Measurements from ENCODE around the gene STARD10. TPM values are rescaled to one million over a fixed set of nuclear protein-coding genes. Genes with fewer than 3 reads are reported as not detected.

The STARD10 gene
- total and polyA plus RNA-seq, 2 donors (not counting 3 experiments of a cell fraction or from before 2014, with no cell fraction given) = 16.1 to 22.5 TPM

GRCh38 chr11:72805216-72805615, 11.4 kb upstream of the STARD10 start:
- intact Hi-C loops (cut with micrococcal nuclease) (no loop called here), dilution Hi-C loops (cut with MboI; ENCODE audit: extremely low pct_ligation_motif_present, low sequenced_read_pairs) (no loop called here)
- H3K27me3 ChIP-seq (ENCODE audit: control insufficient read depth in 2 of 2, insufficient read depth in 2 of 2, low read length in 2 of 2) = no peaks in the 10 kb centered on the region
- no peaks in the 10 kb centered on the region for H3K79me2 ChIP-seq (ENCODE audit: control insufficient read depth, insufficient read depth, low read length)
- ChIA-PET CTCF (no interaction called here), POLR2A (no interaction called here)
- DNase-seq (ENCODE audit: low read depth, low spot score) = no peak
- no peaks in the 10 kb centered on the region for H3K9me1 ChIP-seq (replicated peaks; ENCODE audit: control insufficient read depth, extremely low read depth, insufficient read depth, low read length)
- H2AFZ ChIP-seq (ENCODE audit: low read depth, low read length) = no peak overlapping the region
- H3K4me2 ChIP-seq (ENCODE audit: insufficient read depth, low read length) = no peak overlapping the region
- TF ChIP-seq FOS (IDR thresholded peaks at IDR 0.05; ENCODE audit: borderline replicate concordance, insufficient read depth, low read length) = no peak
- TF ChIP-seq POLR2A (IDR thresholded peaks at IDR 0.05; ENCODE audit: low read depth, low read length) = no peak
- TF ChIP-seq MYC (IDR thresholded peaks at IDR 0.05; ENCODE audit: low read depth, low read length) = no peak
- TF ChIP-seq POLR2AphosphoS5 (IDR thresholded peaks at IDR 0.05; ENCODE audit: insufficient read depth, low read depth, low read length) = no peak
- TF ChIP-seq, protein P1, sequence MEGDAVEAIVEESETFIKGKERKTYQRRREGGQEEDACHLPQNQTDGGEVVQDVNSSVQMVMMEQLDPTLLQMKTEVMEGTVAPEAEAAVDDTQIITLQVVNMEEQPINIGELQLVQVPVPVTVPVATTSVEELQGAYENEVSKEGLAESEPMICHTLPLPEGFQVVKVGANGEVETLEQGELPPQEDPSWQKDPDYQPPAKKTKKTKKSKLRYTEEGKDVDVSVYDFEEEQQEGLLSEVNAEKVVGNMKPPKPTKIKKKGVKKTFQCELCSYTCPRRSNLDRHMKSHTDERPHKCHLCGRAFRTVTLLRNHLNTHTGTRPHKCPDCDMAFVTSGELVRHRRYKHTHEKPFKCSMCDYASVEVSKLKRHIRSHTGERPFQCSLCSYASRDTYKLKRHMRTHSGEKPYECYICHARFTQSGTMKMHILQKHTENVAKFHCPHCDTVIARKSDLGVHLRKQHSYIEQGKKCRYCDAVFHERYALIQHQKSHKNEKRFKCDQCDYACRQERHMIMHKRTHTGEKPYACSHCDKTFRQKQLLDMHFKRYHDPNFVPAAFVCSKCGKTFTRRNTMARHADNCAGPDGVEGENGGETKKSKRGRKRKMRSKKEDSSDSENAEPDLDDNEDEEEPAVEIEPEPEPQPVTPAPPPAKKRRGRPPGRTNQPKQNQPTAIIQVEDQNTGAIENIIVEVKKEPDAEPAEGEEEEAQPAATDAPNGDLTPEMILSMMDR (IDR thresholded peaks at IDR 0.05; ENCODE audit: extremely low read depth in 1 of 2, insufficient read depth in 1 of 2, low read depth in 1 of 2, low read length in 2 of 2) = no peak
- TF ChIP-seq JUN (IDR thresholded peaks at IDR 0.05; ENCODE audit: borderline replicate concordance, insufficient read depth, insufficient read length, low read depth) = no peak
- no peak for TF ChIP-seq EZH2 (IDR thresholded peaks at IDR 0.05; ENCODE audit: borderline replicate concordance, low read depth, low read length, severe bottlenecking)
- no peak for TF ChIP-seq GATA2 (IDR thresholded peaks at IDR 0.05; ENCODE audit: insufficient read depth, insufficient read length, low read depth, low read length)
- TF ChIP-seq, protein P2, sequence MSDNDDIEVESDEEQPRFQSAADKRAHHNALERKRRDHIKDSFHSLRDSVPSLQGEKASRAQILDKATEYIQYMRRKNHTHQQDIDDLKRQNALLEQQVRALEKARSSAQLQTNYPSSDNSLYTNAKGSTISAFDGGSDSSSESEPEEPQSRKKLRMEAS (IDR thresholded peaks at IDR 0.05; ENCODE audit: insufficient read depth, insufficient read length) = no peak
- BruUV-seq (replicated peaks) = no TSS peak
- H3K9ac ChIP-seq (replicated peaks; ENCODE audit: extremely low read depth, insufficient read depth, low read length) = no peak overlapping the region
- peaks cover 0 to 4% of the 10 kb centered on the region in 2 experiments for H3K36me3 ChIP-seq (ENCODE audit: control insufficient read depth in 2 of 2, extremely low read depth in 1 of 2, insufficient read depth in 2 of 2, low read length in 2 of 2)
- H4K20me1 ChIP-seq (replicated peaks; ENCODE audit: control insufficient read depth, extremely low read depth, insufficient read depth, low read length) = no peaks in the 10 kb centered on the region
- FAIRE-seq = no peak
- no peak overlapping the region for H3K4me3 ChIP-seq (replicated peaks in 1 of 3; ENCODE audit: insufficient read depth in 1 of 3, low read depth in 1 of 3, low read length in 3 of 3)
- no peaks in the 10 kb centered on the region for H3K9me3 ChIP-seq (replicated peaks; ENCODE audit: control insufficient read depth, insufficient read depth, low read length)
- no peak overlapping the region for H3K27ac ChIP-seq (ENCODE audit: insufficient read depth, low read depth, low read length)
- no peaks in the 10 kb centered on the region for H3K4me1 ChIP-seq (ENCODE audit: control insufficient read depth, extremely low read depth, insufficient read depth, low read length)
